A673 (cell line): Measurements from ENCODE around the gene IFIT3. TPM values are rescaled to one million over a fixed set of nuclear protein-coding genes. Genes with fewer than 3 reads are reported as not detected.
A peak's percentile ranks its signal among the peaks of the same experiment; 100 is the strongest.
"Not testable (repeated sequence)": the region's sequence is repeated elsewhere in the genome, so short reads cannot be mapped to it uniquely, and the experiment has no call there.

Experiments
- BruUV-seq: library from RNA; stranded (reverse); fragments of 400-500 nt; replicated peaks from 2 replicates; lab custom pipeline; 2021; lab: Mats Ljungman, UMichigan
- CTCF ChIA-PET: fragments of 300-600 bp; sonication (Branson Sonifier 250); formaldehyde crosslinking; loops from one replicate; lab custom pipeline; 2022; ENCODE audit warnings: antibody characterized with exemption; lab: Charles Lee
- POLR2A ChIA-PET: fragments of 300-600 bp; sonication (Branson Sonifier 250); formaldehyde crosslinking; loops from one replicate; lab custom pipeline; 2022; ENCODE audit warnings: antibody characterized with exemption; ENCODE audit not compliant: low non-redundant PET; lab: Charles Lee
- DNase-seq: peaks from one replicate; pipeline ENCODE4 v3.0.0-alpha.2; 2015; ENCODE audit warnings: low spot score
- H3K27ac ChIP-seq: fragments of 200-600 bp; sonication (generic); 2 replicates; pipeline ENCODE4 v1.5.1; 2016; ENCODE audit warnings: mixed run types, low read depth, mild to moderate bottlenecking, mixed read lengths, antibody characterized with exemption, low read length; ENCODE audit not compliant: poor library complexity, severe bottlenecking
- H3K27me3 ChIP-seq: fragments of 200-600 bp; sonication (generic); replicated peaks from 2 replicates; pipeline ENCODE4 v1.6.1; 2017; ENCODE audit warnings: mixed run types, low read depth, mild to moderate bottlenecking, mixed read lengths, antibody characterized with exemption, low read length; ENCODE audit not compliant: insufficient read depth, poor library complexity
- H3K36me3 ChIP-seq: fragments of 200-600 bp; sonication (generic); 2 replicates; pipeline ENCODE4 v1.6.1; 2016; ENCODE audit warnings: mixed run types, mild to moderate bottlenecking, mixed read lengths, antibody characterized with exemption, low read length; ENCODE audit not compliant: insufficient read depth, poor library complexity, severe bottlenecking
- H3K4me1 ChIP-seq: fragments of 200-600 bp; sonication (generic); 2 replicates; pipeline ENCODE4 v1.6.1; 2017; ENCODE audit warnings: mixed run types, mild to moderate bottlenecking, mixed read lengths, antibody characterized with exemption, low read length; ENCODE audit not compliant: insufficient read depth, poor library complexity, severe bottlenecking
- H3K4me3 ChIP-seq: fragments of 200-600 bp; sonication (generic); 2 replicates; pipeline ENCODE4 v1.5.1; 2016; ENCODE audit warnings: low read depth, mixed run types, mild to moderate bottlenecking, mixed read lengths, low read length; ENCODE audit not compliant: poor library complexity, severe bottlenecking
- H3K9me3 ChIP-seq: fragments of 200-600 bp; sonication (generic); 2 replicates; pipeline ENCODE4 v1.6.1; 2016; ENCODE audit warnings: mixed run types, low read depth, mild to moderate bottlenecking, mixed read lengths, antibody characterized with exemption, low read length; ENCODE audit not compliant: poor library complexity, severe bottlenecking
- CTCF ChIP-seq: fragments of 300-800, 200-600 bp; sonication (generic); conservative IDR thresholded peaks from 2 replicates; pipeline ENCODE4 v1.5.1; 2017; ENCODE audit warnings: low read depth, mild to moderate bottlenecking, antibody characterized with exemption, low read length, moderate library complexity, mixed read lengths
- EZH2 ChIP-seq: fragments of 200-600 bp; sonication (generic); IDR thresholded peaks from 2 replicates; pipeline ENCODE4 v1.6.1; 2017; ENCODE audit warnings: borderline replicate concordance, low read depth, mild to moderate bottlenecking, mixed read lengths, antibody characterized with exemption, low read length; ENCODE audit not compliant: poor library complexity, severe bottlenecking
- intact Hi-C: fragments of 100-400 bp; cut with micrococcal nuclease; formaldehyde crosslinking; loops from one replicate; pipeline ENCODE4 v1.10.0; 2022; ENCODE audit not compliant: unreplicated experiment
- total RNA-seq: library from RNA; stranded (reverse); gene quantifications from 2 replicates; pipeline ENCODE4 v1.2.3, GENCODE V29; 2021

Gene IFIT3
- total RNA-seq, 1 experiment from 2014 or later, result 6.7 TPM

DNA sequence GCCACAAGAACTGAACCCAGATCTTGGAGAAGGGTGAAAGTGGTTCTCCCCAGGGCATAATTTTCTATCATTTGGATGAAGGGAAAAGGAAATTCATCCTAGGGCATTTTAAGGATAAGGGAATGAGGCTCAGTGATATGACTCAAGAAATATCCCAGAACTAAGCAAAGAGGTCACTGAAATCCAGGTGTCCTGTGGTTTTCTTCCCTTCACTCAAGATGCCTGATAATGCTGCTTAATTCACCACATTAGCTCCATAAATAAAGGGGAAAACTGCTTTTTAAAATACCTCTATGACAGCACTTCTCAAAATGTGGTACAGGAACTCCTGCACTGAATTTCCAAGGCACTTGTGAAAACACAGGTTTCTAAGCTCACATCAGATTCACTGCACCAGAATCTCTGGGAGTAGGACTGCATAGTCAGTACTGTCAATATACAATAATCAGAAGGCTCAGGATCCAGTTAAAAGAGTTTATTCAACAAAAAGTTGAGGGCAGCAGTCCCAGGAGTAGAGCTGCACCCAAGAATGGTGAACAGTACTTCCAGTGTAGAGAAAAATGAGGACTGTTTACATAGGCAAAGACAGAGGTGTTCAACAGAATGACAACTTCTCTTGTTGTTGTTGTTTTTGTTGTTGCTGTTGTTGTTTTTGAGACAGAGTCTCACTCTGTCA, 2.9 kb downstream of the IFIT3 start:
- Histone ChIP-seq H3K27ac (no peak overlapping the region), H3K4me1 (peaks cover 34% of the 10 kb centered on the region), H3K4me3 (no peak overlapping the region), H3K9me3 (no peaks in the 10 kb centered on the region), H3K36me3 (no peaks in the 10 kb centered on the region), H3K27me3 (no peaks in the 10 kb centered on the region)
- POLR2A ChIA-PET, result no interaction called here
- CTCF ChIA-PET, result no interaction called here
- intact Hi-C loops, result no loop called here
- no peak for DNase-seq
- BruUV-seq, result no TSS peak
- TF ChIP-seq EZH2 (no peak), CTCF (no peak)

DNA sequence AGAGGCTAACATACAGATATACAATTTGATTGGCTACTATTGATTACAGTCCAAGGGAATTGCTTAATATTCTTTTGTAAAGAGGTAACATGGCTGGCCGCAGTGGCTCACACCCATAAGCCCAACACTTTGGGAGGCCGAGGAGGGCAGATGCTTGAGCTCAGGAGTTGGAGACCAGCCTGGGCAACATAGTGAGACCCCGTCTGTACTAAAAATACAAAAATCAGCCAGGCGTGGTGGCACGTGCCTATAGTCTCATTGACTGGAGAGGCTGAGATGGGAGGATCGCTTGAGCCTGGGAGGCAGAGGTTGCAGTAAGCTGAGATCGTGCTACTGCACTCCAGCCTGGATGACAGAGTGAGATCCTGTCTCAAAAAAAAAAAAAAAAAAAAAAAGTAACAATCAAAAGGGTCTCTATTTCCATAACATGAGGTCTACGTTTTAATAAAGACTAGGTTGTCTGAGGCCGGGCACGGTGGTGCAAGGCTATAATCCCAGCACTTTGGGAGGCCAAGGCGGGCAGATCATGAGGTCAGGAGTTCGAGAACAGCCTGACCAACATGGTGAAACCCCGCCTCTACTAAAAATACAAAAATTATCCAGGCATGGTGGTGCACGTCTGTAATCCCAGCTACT, 3.8 kb downstream of the IFIT3 start:
- H3K27ac ChIP-seq, H3K27me3 ChIP-seq, H3K4me3 ChIP-seq, DNase-seq, H3K9me3 ChIP-seq, BruUV-seq, H3K36me3 ChIP-seq, intact Hi-C loops: not testable (repeated sequence)
- H3K4me1 ChIP-seq, result peaks cover 34% of the 10 kb centered on the region
- CTCF ChIA-PET, result interaction anchor here (0.6 kb wide), 1 partner anchor 88 kb away, joined by 4 read pairs; no protein-coding TSS in a partner anchor
- POLR2A ChIA-PET, result interaction anchor here (0.6 kb wide), 1 partner anchor 310 kb away, joined by 4 read pairs; no protein-coding TSS in a partner anchor

DNA sequence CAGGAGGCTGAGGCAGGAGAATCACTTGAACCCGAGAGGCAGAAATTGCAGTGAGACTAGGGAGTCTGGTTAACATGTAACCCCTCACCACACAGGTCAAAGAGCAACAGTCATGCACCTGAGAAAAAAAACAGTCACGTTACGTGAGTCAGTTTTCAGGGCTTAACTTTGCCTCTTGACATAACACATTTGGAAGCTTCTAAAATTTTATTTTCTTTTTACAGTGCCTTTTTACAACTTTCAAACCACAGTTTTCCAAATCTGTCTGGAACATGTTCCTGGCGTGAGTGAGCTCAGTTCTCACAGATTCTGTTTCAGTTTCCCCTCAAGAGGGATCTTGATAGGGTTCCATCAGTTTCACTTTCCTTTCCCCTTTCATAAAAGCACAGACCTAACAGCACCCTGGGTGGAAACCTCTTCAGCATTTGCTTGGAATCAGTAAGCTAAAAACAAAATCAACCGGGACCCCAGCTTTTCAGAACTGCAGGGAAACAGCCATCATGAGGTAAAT, 4.4 kb downstream of the IFIT3 start:
- H3K36me3 ChIP-seq, result no peaks in the 10 kb centered on the region
- no peaks in the 10 kb centered on the region for H3K27me3 ChIP-seq
- peak; percentile 34 for DNase-seq
- ChIA-PET CTCF (interaction anchor here (0.6 kb wide), 1 partner anchor 87 kb away, joined by 4 read pairs; no protein-coding TSS in a partner anchor), POLR2A (interaction anchor here (0.6 kb wide), 1 partner anchor 310 kb away, joined by 4 read pairs; no protein-coding TSS in a partner anchor)
- H3K9me3 ChIP-seq, result no peaks in the 10 kb centered on the region
- peak overlapping the region; percentile 23 for H3K4me3 ChIP-seq
- intact Hi-C loops, result no loop called here
- H3K27ac ChIP-seq, result peak overlapping the region; percentile 71
- H3K4me1 ChIP-seq, result peaks cover 33% of the 10 kb centered on the region
- no peak for TF ChIP-seq EZH2
- TF ChIP-seq CTCF, result no peak
- no TSS peak for BruUV-seq
